ENCODE measurements around the gene AHCTF1.

DNA sequence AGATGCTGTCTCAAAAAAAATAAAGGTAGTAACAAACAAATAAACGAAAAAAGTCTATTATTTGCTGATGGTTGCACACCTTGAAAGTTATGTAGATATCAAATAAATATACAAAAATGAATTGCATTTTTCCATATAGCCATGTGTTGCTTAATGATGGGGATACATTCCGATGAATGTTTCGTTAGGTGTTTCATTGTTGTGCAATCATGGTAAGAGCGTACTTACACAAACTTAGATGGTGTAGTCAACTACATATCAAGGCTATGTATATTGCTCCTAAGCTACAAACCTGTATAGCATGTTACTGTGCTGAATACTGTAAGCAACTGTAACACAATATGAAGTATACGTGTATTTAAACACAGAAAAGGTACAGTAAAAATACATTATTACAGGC lies 34.4 kb downstream of the AHCTF1 start:
- TF ChIP-seq CHD1 (IDR thresholded peaks at IDR 0.05; ENCODE audit: low read length) (no peak), ZNF217 (CRISPR knock-in tag; IDR thresholded peaks at IDR 0.05) (no peak), BHLHE40 (IDR thresholded peaks at IDR 0.05; ENCODE audit: low read length) (no peak), RNF2 (IDR thresholded peaks at IDR 0.05) (no peak), COPS2 (conservative IDR thresholded peaks at IDR 0.05) (no peak), NR2C2 (CRISPR knock-in tag; IDR thresholded peaks at IDR 0.05) (no peak), NR2C2 (tag; IDR thresholded peaks at IDR 0.05) (no peak), TAF7 (tag; IDR thresholded peaks at IDR 0.05) (no peak), DIDO1 (tag; IDR thresholded peaks at IDR 0.05; ENCODE audit: low read depth) (no peak), EZH2 (IDR thresholded peaks at IDR 0.05; ENCODE audit: borderline replicate concordance, low read depth, low read length) (no peak), SP2 (IDR thresholded peaks at IDR 0.05; ENCODE audit: extremely low read depth, low read depth, low read length, poor library complexity, severe bottlenecking) (no peak), RFX5 (IDR thresholded peaks at IDR 0.05; ENCODE audit: low read depth, low read length) (no peak), FOXK1 (CRISPR knock-in tag; IDR thresholded peaks at IDR 0.05; ENCODE audit: borderline replicate concordance) (no peak)
- TF ChIP-seq, protein P1, sequence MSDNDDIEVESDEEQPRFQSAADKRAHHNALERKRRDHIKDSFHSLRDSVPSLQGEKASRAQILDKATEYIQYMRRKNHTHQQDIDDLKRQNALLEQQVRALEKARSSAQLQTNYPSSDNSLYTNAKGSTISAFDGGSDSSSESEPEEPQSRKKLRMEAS (CRISPR knock-in tag; IDR thresholded peaks at IDR 0.05), result no peak

All from K562 (cell line).